GOT3 (cell line): ENCODE results near the gene PHB1.
A peak's percentile ranks its signal among the peaks of the same experiment; 100 is the strongest.
"Not testable (repeated sequence)": the region's sequence is repeated elsewhere in the genome, so short reads cannot be mapped to it uniquely, and the experiment has no call there.

Experiments used
- DNase-seq: peaks from one replicate; lab custom pipeline; 2025; ENCODE audit warnings: mixed read lengths; lab: John Stamatoyannopoulos, UW

Gene PHB1

GRCh38 chr17:49381033-49381432 lies 33.6 kb downstream of the PHB1 start:
- DNase-seq, result no peak

GRCh38 chr17:49379926-49380325 lies 34.8 kb downstream of the PHB1 start:
- DNase-seq, result no peak

GRCh38 chr17:49378311-49378710 lies 36.4 kb downstream of the PHB1 start:
- no peak for DNase-seq

- DNase-seq, result no peak
Observed at GRCh38 chr17:49375544-49375943, 39.1 kb downstream of the PHB1 start.

GRCh38 chr17:49373115-49373514 lies 41.6 kb downstream of the PHB1 start:
- DNase-seq, result no peak

GRCh38 chr17:49372425-49372824 lies 42.3 kb downstream of the PHB1 start:
- no peak for DNase-seq

GRCh38 chr17:49370971-49371834 lies 43.5 kb downstream of the PHB1 start:
- DNase-seq, result no peak

GRCh38 chr17:49369760-49370159 lies 44.9 kb downstream of the PHB1 start:
- DNase-seq, result no peak

- no peak for DNase-seq
Observed at GRCh38 chr17:49369089-49369488, 45.6 kb downstream of the PHB1 start.

GRCh38 chr17:49365667-49366066 lies 49.0 kb downstream of the PHB1 start:
- no peak for DNase-seq

- not testable (repeated sequence) for DNase-seq
Observed at GRCh38 chr17:49365126-49365525, 49.6 kb downstream of the PHB1 start.

GRCh38 chr17:49364119-49364518 lies 50.6 kb downstream of the PHB1 start:
- DNase-seq, result no peak

GRCh38 chr17:49363251-49363650 lies 51.4 kb downstream of the PHB1 start:
- DNase-seq, result no peak

- DNase-seq, result no peak
Observed at GRCh38 chr17:49362723-49363117, 52.0 kb downstream of the PHB1 start.

- DNase-seq, result peak; percentile 64
Observed at GRCh38 chr17:49361902-49362722, 52.6 kb downstream of the PHB1 start, which contains the start of gene ZNF652. TSS of gene ZNF652 (minus strand) at chr17:49362250. CDS start at chr17:49317725, 44,525 bp downstream.

- no peak for DNase-seq
Observed at GRCh38 chr17:49361129-49361901, 53.4 kb downstream of the PHB1 start.

- DNase-seq, result no peak
Observed at GRCh38 chr17:49360796-49361128, 53.9 kb downstream of the PHB1 start.

- DNase-seq, result no peak
Observed at GRCh38 chr17:49359990-49360795, 54.5 kb downstream of the PHB1 start.

GRCh38 chr17:49358641-49359247 lies 55.9 kb downstream of the PHB1 start:
- no peak for DNase-seq

GRCh38 chr17:49357516-49357915 lies 57.2 kb downstream of the PHB1 start:
- no peak for DNase-seq

GRCh38 chr17:49356320-49356719 lies 58.4 kb downstream of the PHB1 start:
- DNase-seq, result no peak
